GM12891 (cell line): Measurements from ENCODE around the gene PIK3R5.
A peak's percentile ranks its signal among the peaks of the same experiment; 100 is the strongest.
"Not testable (repeated sequence)": the region's sequence is repeated elsewhere in the genome, so short reads cannot be mapped to it uniquely, and the experiment has no call there.

ENCODE experiments used
- DNase-seq: peaks from one replicate; pipeline ENCODE4 v3.0.0; 2011; ENCODE audit warnings: low spot score; ENCODE audit not compliant: insufficient read length
- FAIRE-seq: peaks from 2 replicates; lab custom pipeline; 2011; peaks lifted over from hg19 to GRCh38; lab: Jason Lieb, UNC
- PAX5 ChIP-seq: IDR thresholded peaks from 2 replicates; pipeline ENCODE4 v1.6.1; 2011; ENCODE audit warnings: low read length, moderate library complexity, mild to moderate bottlenecking; ENCODE audit not compliant: insufficient read depth, severe bottlenecking
- POLR2A ChIP-seq: IDR thresholded peaks from 2 replicates; pipeline ENCODE4 v1.6.1; 2011; ENCODE audit warnings: low read depth, low read length, control low read depth
- POLR2AphosphoS5 ChIP-seq: IDR thresholded peaks from 2 replicates; pipeline ENCODE4 v1.6.1; 2011; ENCODE audit warnings: low read depth, low read length, control low read depth
- POU2F2 ChIP-seq: IDR thresholded peaks from 2 replicates; pipeline ENCODE4 v1.6.1; 2011; ENCODE audit warnings: low read depth, mild to moderate bottlenecking, control low read depth, low read length, moderate library complexity
- SPI1 ChIP-seq: IDR thresholded peaks from 2 replicates; pipeline ENCODE4 v1.6.1; 2011; ENCODE audit warnings: low read depth, low read length, control low read depth
- TAF1 ChIP-seq: IDR thresholded peaks from 2 replicates; pipeline ENCODE4 v1.6.1; 2011; ENCODE audit warnings: low read depth, low read length, control low read depth

Gene PIK3R5

GRCh38 chr17:8991514-8992285, 26.2 kb upstream of the PIK3R5 start:
- TF ChIP-seq PAX5, result no peak
- no peak for TF ChIP-seq TAF1
- TF ChIP-seq POLR2A, result no peak
- TF ChIP-seq POLR2AphosphoS5, result no peak
- TF ChIP-seq POU2F2, result no peak
- no peak for TF ChIP-seq SPI1
- FAIRE-seq (peak; percentile 48), DNase-seq (no peak)

DNA sequence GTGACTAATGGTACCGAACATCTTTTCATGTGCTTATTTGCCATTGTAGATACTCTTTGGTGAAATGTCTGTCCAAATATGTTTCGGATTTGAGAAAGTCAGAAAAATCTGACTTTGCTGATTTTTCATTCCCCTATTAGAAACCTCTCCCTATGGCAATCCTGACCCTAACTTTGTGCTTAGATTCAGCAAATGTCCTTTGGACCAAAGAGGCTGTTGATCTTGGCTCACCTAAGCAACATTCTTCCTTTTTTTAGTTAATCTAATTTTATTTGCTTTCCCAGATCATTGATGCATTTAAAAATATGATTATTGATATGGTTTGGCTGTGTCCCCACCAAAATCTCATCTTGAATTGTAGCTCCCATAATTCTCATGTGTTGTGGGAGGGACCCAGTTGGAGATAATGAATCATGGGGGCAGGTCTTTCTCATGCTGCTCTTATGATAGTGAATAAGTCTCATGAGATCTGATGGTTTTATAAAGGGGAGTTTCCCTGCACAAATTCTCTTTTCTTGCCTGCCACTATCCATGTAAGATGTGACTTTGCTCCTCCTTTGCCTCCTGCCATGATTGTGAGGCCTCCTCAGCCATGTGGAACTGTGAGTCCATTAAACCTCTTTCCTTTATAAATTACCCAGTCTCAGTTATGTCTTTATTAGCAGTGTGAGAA, 22.9 kb upstream of the PIK3R5 start:
- not testable (repeated sequence) for FAIRE-seq

GRCh38 chr17:8986295-8986694, 20.8 kb upstream of the PIK3R5 start:
- DNase-seq (no peak), FAIRE-seq (no peak)
- TF ChIP-seq TAF1 (no peak), PAX5 (no peak), POLR2AphosphoS5 (no peak), POU2F2 (no peak), SPI1 (peak; percentile 62; the same call in 1 of the 2 replicates), POLR2A (no peak)

More for the DNA sequence above, 22.9 kb upstream of the PIK3R5 start:
- DNase-seq, result not testable (repeated sequence)

- DNase-seq (no peak), FAIRE-seq (peak; percentile 96)
- TF ChIP-seq POU2F2 (peak; percentile 33; the same call in 1 of the 2 replicates), TAF1 (peak; percentile 57), POLR2AphosphoS5 (peak; percentile 40; the same call in 1 of the 2 replicates), SPI1 (peak; percentile 95), POLR2A (0 out of 2 replicates have a peak, but pooled peaks have one; percentile 36), PAX5 (no peak)
Measured at GRCh38 chr17:8985054-8985701, 19.7 kb upstream of the PIK3R5 start.

GRCh38 chr17:8984225-8984624, 18.7 kb upstream of the PIK3R5 start:
- not testable (repeated sequence) for DNase-seq, FAIRE-seq

DNA sequence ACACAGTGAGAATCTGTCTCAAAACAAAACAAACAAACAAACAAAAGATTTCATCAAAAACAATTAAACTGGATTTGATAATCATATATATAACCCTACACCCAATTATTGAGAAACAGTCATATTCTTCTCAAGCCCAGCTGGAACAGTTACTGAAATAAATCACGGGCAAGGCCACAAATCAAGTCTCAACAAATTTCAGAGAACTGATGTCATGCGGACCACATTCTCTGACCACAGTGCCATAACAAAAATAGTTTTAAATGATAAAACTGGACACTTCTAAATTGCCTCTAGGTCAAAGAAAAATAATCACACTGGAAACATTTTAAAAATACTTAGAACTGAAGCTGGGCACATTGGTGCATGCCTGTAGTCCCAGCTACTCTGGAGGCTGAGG, 15.9 kb upstream of the PIK3R5 start:
- FAIRE-seq, result peak; percentile 23
- no peak for DNase-seq
- no peak for TF ChIP-seq PAX5
- TF ChIP-seq POLR2AphosphoS5, result no peak
- TF ChIP-seq SPI1, result no peak

- no peak for DNase-seq
- TF ChIP-seq TAF1 (no peak), PAX5 (no peak), SPI1 (peak; percentile 63)
- peak; percentile 48 for FAIRE-seq
Measured at GRCh38 chr17:8979715-8980114, 14.2 kb upstream of the PIK3R5 start.

DNA sequence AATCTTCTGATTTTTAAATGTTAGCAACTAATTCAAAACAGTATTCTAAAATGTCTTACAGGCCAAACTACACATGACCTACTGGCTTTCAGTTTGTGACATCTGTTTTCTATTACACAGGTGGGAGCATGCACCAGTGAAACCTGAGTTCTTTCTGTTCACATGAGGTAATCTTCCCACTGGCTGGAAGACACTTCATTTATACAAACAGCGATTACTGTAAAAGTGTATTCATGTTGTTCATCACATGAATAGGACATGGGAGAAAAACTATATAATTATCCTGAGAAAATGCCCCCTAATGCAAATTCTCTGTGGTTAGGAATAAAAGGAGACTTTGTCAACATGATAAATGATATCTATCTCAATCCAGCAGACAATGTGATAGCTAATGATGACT, 11.1 kb upstream of the PIK3R5 start:
- no peak for DNase-seq
- FAIRE-seq, result peak; percentile 93
- TF ChIP-seq TAF1 (no peak), POLR2AphosphoS5 (no peak), POLR2A (no peak), SPI1 (no peak), POU2F2 (no peak), PAX5 (no peak)

- FAIRE-seq (no peak), DNase-seq (no peak)
- TF ChIP-seq POLR2AphosphoS5, result no peak
- no peak for TF ChIP-seq SPI1
- no peak for TF ChIP-seq TAF1
- no peak for TF ChIP-seq POU2F2
- no peak for TF ChIP-seq PAX5
- no peak for TF ChIP-seq POLR2A
Measured at GRCh38 chr17:8975091-8975725, 9.7 kb upstream of the PIK3R5 start.

DNA sequence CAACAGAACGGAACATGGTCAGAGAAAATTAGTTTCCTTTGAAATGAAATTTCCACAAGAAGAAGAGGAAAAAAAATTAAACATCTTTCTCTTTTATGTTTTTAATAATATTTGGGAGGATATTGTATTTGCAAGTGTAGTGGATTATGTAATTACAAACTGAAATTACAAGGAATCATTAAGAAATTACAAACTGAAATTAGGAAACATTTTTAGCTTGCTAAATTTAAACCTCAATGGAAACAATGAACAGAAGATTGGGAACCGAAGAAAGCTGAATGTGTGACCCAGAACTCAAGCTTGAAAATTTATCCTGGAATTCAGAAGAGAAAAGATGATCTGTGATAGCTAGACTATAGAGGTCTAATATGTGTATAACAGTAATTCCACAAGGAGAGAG, 4.4 kb upstream of the PIK3R5 start:
- FAIRE-seq (no peak), DNase-seq (no peak)
- TF ChIP-seq POLR2A (no peak), SPI1 (no peak), PAX5 (no peak), POU2F2 (no peak), POLR2AphosphoS5 (no peak), TAF1 (no peak)
